ENCODE data around the gene FMO5.

DNA sequence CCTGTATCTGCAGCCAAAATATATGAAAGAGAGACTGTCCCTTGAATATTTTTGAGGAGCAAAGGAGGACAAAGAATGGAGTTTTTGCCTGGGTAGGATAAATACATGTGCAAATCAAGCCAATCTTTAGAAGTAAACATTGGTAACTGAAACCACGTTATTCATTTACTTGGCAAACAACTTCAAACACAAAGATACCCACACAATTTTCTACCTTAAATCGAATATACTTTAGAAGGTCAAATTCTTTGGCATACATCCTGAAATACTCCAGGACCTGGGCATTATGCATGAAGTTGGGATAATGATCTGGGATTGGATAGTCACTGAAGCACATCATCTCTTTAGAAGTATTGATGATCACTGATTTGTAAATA is 9.6 kb downstream of the FMO5 start:
- TF ChIP-seq, protein P1, sequence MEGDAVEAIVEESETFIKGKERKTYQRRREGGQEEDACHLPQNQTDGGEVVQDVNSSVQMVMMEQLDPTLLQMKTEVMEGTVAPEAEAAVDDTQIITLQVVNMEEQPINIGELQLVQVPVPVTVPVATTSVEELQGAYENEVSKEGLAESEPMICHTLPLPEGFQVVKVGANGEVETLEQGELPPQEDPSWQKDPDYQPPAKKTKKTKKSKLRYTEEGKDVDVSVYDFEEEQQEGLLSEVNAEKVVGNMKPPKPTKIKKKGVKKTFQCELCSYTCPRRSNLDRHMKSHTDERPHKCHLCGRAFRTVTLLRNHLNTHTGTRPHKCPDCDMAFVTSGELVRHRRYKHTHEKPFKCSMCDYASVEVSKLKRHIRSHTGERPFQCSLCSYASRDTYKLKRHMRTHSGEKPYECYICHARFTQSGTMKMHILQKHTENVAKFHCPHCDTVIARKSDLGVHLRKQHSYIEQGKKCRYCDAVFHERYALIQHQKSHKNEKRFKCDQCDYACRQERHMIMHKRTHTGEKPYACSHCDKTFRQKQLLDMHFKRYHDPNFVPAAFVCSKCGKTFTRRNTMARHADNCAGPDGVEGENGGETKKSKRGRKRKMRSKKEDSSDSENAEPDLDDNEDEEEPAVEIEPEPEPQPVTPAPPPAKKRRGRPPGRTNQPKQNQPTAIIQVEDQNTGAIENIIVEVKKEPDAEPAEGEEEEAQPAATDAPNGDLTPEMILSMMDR (IDR thresholded peaks at IDR 0.05; ENCODE audit: low read depth, low read length, poor library complexity, severe bottlenecking) = no peak
- TF ChIP-seq EZH2phosphoT487 (IDR thresholded peaks at IDR 0.05; ENCODE audit: borderline replicate concordance, low read length) = no peak
